MM.1S (cell line): Measurements from ENCODE around the gene FAM193A.

Source experiments
- DNase-seq: peaks from one replicate; pipeline ENCODE4 v3.0.0-alpha.2; 2015
- H2AFZ ChIP-seq: fragments of 300-600 bp; sonication (generic); 2 replicates; pipeline ENCODE4 v1.6.0; 2016; ENCODE audit warnings: antibody characterized with exemption, low read length
- H3F3A ChIP-seq: fragments of 300-600 bp; sonication (generic); 2 replicates; pipeline ENCODE4 v1.6.1; 2016; ENCODE audit warnings: mild to moderate bottlenecking, antibody characterized with exemption, low read length, moderate library complexity, mixed read lengths; ENCODE audit not compliant: insufficient read depth
- H3K27ac ChIP-seq: fragments of 300-600 bp; sonication (generic); 2 replicates; pipeline ENCODE4 v1.5.1; 2016; ENCODE audit warnings: mild to moderate bottlenecking, low read length
- H3K27me3 ChIP-seq: fragments of 300-600 bp; sonication (generic); replicated peaks from 2 replicates; pipeline ENCODE4 v1.6.0; 2016; ENCODE audit warnings: low read length; ENCODE audit not compliant: insufficient read depth
- H3K36me3 ChIP-seq: fragments of 300-600 bp; sonication (generic); replicated peaks from 2 replicates; pipeline ENCODE4 v1.6.1; 2016; ENCODE audit warnings: mild to moderate bottlenecking, low read length, mixed read lengths; ENCODE audit not compliant: insufficient read depth
- H3K4me1 ChIP-seq: fragments of 300-600 bp; sonication (generic); 2 replicates; pipeline ENCODE4 v1.6.1; 2016; ENCODE audit warnings: low read length, mixed read lengths
- H3K4me2 ChIP-seq: fragments of 300-600 bp; sonication (generic); 2 replicates; pipeline ENCODE4 v1.6.0; 2016; ENCODE audit warnings: low read depth, low read length
- H3K4me3 ChIP-seq: fragments of 300-600 bp; sonication (generic); 2 replicates; pipeline ENCODE4 v1.5.1; 2016; ENCODE audit warnings: low read length, mixed read lengths
- H3K79me2 ChIP-seq: fragments of 300-600 bp; sonication (generic); 2 replicates; pipeline ENCODE4 v1.6.1; 2016; ENCODE audit warnings: mixed run types, low read length, mixed read lengths
- H3K9ac ChIP-seq: fragments of 300-600 bp; sonication (generic); 2 replicates; pipeline ENCODE4 v1.6.1; 2016; ENCODE audit warnings: low read length, mixed read lengths
- H3K9me2 ChIP-seq: fragments of 300-600 bp; sonication (generic); replicated peaks from 2 replicates; pipeline ENCODE4 v1.6.1; 2016; ENCODE audit warnings: mild to moderate bottlenecking, low read length, mixed read lengths; ENCODE audit not compliant: insufficient read depth
- H3K9me3 ChIP-seq: fragments of 300-600 bp; sonication (generic); replicated peaks from 2 replicates; pipeline ENCODE4 v1.6.1; 2016; ENCODE audit warnings: mild to moderate bottlenecking, low read length, mixed read lengths; ENCODE audit not compliant: insufficient read depth
- H4K20me1 ChIP-seq: fragments of 300-600 bp; sonication (generic); 2 replicates; pipeline ENCODE4 v1.6.1; 2016; ENCODE audit warnings: mild to moderate bottlenecking, low read length, moderate library complexity, mixed read lengths; ENCODE audit not compliant: insufficient read depth
- CTCF ChIP-seq: fragments of 300-600 bp; sonication (generic); IDR thresholded peaks from 2 replicates; pipeline ENCODE4 v1.5.1; 2016; ENCODE audit warnings: antibody characterized with exemption, low read length, mixed read lengths
- EZH2 ChIP-seq: fragments of 300-600 bp; sonication (generic); optimal IDR thresholded peaks from 2 replicates; pipeline ENCODE3; 2017; ENCODE audit warnings: low read depth, mild to moderate bottlenecking, antibody characterized with exemption, low read length, mixed read lengths
- EZH2phosphoT487 ChIP-seq: fragments of 300-600 bp; sonication (generic); IDR thresholded peaks from 2 replicates; pipeline ENCODE4 v1.6.1; 2018; ENCODE audit warnings: antibody characterized with exemption, low read length

The FAM193A gene

GRCh38 chr4:2691952-2692435 lies 155.5 kb downstream of the FAM193A start:
- H3K27me3 ChIP-seq, result no peaks in the 10 kb centered on the region
- H2AFZ ChIP-seq, result no peak overlapping the region
- H3K4me3 ChIP-seq, result no peak overlapping the region
- H3K9ac ChIP-seq, result no peak overlapping the region
- TF ChIP-seq CTCF, result no peak
- TF ChIP-seq EZH2, result no peak
- no peak for TF ChIP-seq EZH2phosphoT487
- H3K4me2 ChIP-seq, result no peak overlapping the region
- no peaks in the 10 kb centered on the region for H3K9me2 ChIP-seq
- peaks cover under 1% of the 10 kb centered on the region; the same call in 1 of the 2 replicates for H3K79me2 ChIP-seq
- DNase-seq, result no peak
- H3F3A ChIP-seq, result peaks cover 8% of the 10 kb centered on the region
- no peaks in the 10 kb centered on the region for H3K9me3 ChIP-seq
- H4K20me1 ChIP-seq, result peaks cover 3% of the 10 kb centered on the region; the same call in 1 of the 2 replicates
- peaks cover 11% of the 10 kb centered on the region for H3K4me1 ChIP-seq
- no peak overlapping the region for H3K27ac ChIP-seq
- H3K36me3 ChIP-seq, result 0 out of 2 replicates have a peak, but pooled peaks cover 2% of the 10 kb centered on the region

- DNase-seq, result no peak
- Histone ChIP-seq H3K27me3 (no peaks in the 10 kb centered on the region), H3K4me1 (peaks cover 17% of the 10 kb centered on the region), H4K20me1 (peaks cover 3% of the 10 kb centered on the region; the same call in 1 of the 2 replicates), H3K79me2 (peaks cover 13% of the 10 kb centered on the region), H3K9me2 (no peaks in the 10 kb centered on the region), H3K4me2 (no peak overlapping the region), H3K27ac (no peak overlapping the region), H3F3A (peaks cover 12% of the 10 kb centered on the region), H3K36me3 (0 out of 2 replicates have a peak, but pooled peaks cover 3% of the 10 kb centered on the region), H2AFZ (no peak overlapping the region), H3K9ac (no peak overlapping the region), H3K9me3 (no peaks in the 10 kb centered on the region), H3K4me3 (no peak overlapping the region)
- TF ChIP-seq CTCF (no peak), EZH2 (no peak), EZH2phosphoT487 (no peak)
Measured at GRCh38 chr4:2694691-2695090, 158.2 kb downstream of the FAM193A start.

- H3K4me3 ChIP-seq, result no peak overlapping the region
- TF ChIP-seq CTCF (no peak), EZH2 (no peak), EZH2phosphoT487 (no peak)
Measured at GRCh38 chr4:2695346-2696060, 159.1 kb downstream of the FAM193A start.

More at GRCh38 chr4:2695346-2696060, 159.1 kb downstream of the FAM193A start:
- H3K4me2 ChIP-seq, result no peak overlapping the region
- H3K9me3 ChIP-seq, result no peaks in the 10 kb centered on the region
- no peak overlapping the region for H3K9ac ChIP-seq
- H4K20me1 ChIP-seq, result peaks cover 3% of the 10 kb centered on the region; the same call in 1 of the 2 replicates
- no peak overlapping the region for H3K27ac ChIP-seq
- no peak overlapping the region for H2AFZ ChIP-seq
- no peaks in the 10 kb centered on the region for H3K27me3 ChIP-seq
- H3K79me2 ChIP-seq, result peaks cover 13% of the 10 kb centered on the region
- no peak for DNase-seq
- 0 out of 2 replicates have a peak, but pooled peaks cover 3% of the 10 kb centered on the region for H3K36me3 ChIP-seq
- no peaks in the 10 kb centered on the region for H3K9me2 ChIP-seq
- H3K4me1 ChIP-seq, result peaks cover 17% of the 10 kb centered on the region
- peaks cover 12% of the 10 kb centered on the region for H3F3A ChIP-seq
